ENCODE data around the gene GPNMB. TPM values are rescaled to one million over a fixed set of nuclear protein-coding genes. Genes with fewer than 3 reads are reported as not detected.
A peak's percentile ranks its signal among the peaks of the same experiment; 100 is the strongest.

GPNMB gene
- total RNA-seq, 1 donor from 2014 or later, result 13.4 TPM

DNA sequence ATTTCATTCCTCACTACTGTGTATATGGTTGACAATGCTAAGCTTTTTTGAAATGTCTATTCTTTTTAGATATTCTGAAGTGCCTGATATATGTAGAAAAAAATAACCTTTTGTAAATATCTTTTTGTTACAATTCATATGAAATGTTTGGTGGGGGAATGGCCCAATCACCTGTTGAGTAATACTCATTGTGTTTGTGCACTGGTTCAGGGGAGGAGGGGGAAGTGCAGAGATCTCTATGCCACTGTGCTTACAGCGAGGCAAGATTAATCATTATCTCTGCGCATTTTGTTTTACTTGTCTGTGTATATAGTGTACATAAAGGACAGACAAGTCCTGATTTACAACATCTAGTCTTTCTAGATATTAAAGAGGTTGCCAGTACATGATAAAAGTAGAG lies 39.6 kb upstream of the GPNMB start:
- TF ChIP-seq, protein P1, sequence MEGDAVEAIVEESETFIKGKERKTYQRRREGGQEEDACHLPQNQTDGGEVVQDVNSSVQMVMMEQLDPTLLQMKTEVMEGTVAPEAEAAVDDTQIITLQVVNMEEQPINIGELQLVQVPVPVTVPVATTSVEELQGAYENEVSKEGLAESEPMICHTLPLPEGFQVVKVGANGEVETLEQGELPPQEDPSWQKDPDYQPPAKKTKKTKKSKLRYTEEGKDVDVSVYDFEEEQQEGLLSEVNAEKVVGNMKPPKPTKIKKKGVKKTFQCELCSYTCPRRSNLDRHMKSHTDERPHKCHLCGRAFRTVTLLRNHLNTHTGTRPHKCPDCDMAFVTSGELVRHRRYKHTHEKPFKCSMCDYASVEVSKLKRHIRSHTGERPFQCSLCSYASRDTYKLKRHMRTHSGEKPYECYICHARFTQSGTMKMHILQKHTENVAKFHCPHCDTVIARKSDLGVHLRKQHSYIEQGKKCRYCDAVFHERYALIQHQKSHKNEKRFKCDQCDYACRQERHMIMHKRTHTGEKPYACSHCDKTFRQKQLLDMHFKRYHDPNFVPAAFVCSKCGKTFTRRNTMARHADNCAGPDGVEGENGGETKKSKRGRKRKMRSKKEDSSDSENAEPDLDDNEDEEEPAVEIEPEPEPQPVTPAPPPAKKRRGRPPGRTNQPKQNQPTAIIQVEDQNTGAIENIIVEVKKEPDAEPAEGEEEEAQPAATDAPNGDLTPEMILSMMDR (IDR thresholded peaks at IDR 0.05; ENCODE audit: insufficient read depth, low read length, severe bottlenecking), result no peak
- DNase-seq (ENCODE audit: low read depth), result no peak
- no peak for FAIRE-seq
- no peaks in the 10 kb centered on the region for H3K36me3 ChIP-seq (ENCODE audit: control insufficient read depth, insufficient read depth, low read length)
- no peak overlapping the region for H3K4me3 ChIP-seq (ENCODE audit: low read depth, low read length)
- H3K27me3 ChIP-seq (ENCODE audit: control insufficient read depth, insufficient read depth, low read length), result no peaks in the 10 kb centered on the region

DNA sequence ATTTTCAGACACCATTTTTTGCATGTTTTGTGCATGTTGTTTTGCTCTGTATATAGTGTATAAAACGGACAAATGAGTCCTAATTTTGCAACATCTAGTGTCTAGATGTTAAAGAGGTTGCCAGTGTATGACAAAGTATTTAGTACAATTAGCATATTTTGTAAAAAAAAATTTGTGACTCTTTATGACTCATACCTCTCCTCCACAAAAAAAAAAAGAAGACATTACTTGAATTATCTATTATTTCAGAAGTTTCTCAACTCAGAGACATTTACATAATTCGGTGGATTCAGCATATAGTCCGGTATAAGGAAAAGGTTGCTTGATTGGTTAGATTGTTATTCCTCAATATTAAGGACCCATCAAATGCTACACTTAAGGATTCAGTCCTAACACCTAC lies 38.7 kb upstream of the GPNMB start:
- TF ChIP-seq, protein P1 (IDR thresholded peaks at IDR 0.05; ENCODE audit: insufficient read depth, low read length, severe bottlenecking), result no peak
- Histone ChIP-seq H3K36me3 (ENCODE audit: control insufficient read depth, insufficient read depth, low read length) (no peaks in the 10 kb centered on the region), H3K4me3 (ENCODE audit: low read depth, low read length) (no peak overlapping the region), H3K27me3 (ENCODE audit: control insufficient read depth, insufficient read depth, low read length) (no peaks in the 10 kb centered on the region)
- FAIRE-seq, result no peak
- peak; percentile 20 for DNase-seq (ENCODE audit: low read depth)

- FAIRE-seq (no peak), DNase-seq (ENCODE audit: low read depth) (no peak)
- Histone ChIP-seq H3K27me3 (ENCODE audit: control insufficient read depth, insufficient read depth, low read length) (no peaks in the 10 kb centered on the region), H3K4me3 (ENCODE audit: low read depth, low read length) (no peak overlapping the region), H3K36me3 (ENCODE audit: control insufficient read depth, insufficient read depth, low read length) (no peaks in the 10 kb centered on the region)
- TF ChIP-seq, protein P1 (IDR thresholded peaks at IDR 0.05; ENCODE audit: insufficient read depth, low read length, severe bottlenecking), result no peak
Measured at GRCh38 chr7:23208316-23208715, 38.3 kb upstream of the GPNMB start.

DNA sequence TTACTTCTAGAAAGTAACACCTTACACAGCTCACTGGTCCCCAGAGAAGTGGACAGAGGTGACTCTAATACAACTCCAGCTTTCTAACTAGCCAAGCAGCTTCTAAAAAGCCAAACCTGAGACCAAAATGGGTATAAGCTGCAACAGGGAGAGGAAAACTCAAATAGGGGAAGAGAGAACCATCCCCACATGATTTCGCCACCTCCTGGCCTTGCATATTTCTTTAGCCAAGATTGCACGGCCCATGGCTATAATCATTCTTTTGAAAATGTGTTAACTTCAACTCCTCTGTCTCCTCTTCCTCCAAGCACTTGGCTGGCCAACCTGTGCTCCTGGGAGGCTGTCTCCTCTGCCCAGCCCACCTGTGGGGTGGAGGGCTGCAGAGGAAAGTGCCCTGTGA lies 36.1 kb upstream of the GPNMB start:
- TF ChIP-seq, protein P1 (IDR thresholded peaks at IDR 0.05; ENCODE audit: insufficient read depth, low read length, severe bottlenecking), result no peak
- no peak for FAIRE-seq
- Histone ChIP-seq H3K4me3 (ENCODE audit: low read depth, low read length) (no peak overlapping the region), H3K27me3 (ENCODE audit: control insufficient read depth, insufficient read depth, low read length) (no peaks in the 10 kb centered on the region), H3K36me3 (ENCODE audit: control insufficient read depth, insufficient read depth, low read length) (no peaks in the 10 kb centered on the region)
- DNase-seq (ENCODE audit: low read depth), result no peak

- no peak for FAIRE-seq
- Histone ChIP-seq H3K36me3 (ENCODE audit: control insufficient read depth, insufficient read depth, low read length) (no peaks in the 10 kb centered on the region), H3K4me3 (ENCODE audit: low read depth, low read length) (no peak overlapping the region), H3K27me3 (ENCODE audit: control insufficient read depth, insufficient read depth, low read length) (no peaks in the 10 kb centered on the region)
- no peak for DNase-seq (ENCODE audit: low read depth)
- TF ChIP-seq, protein P1 (IDR thresholded peaks at IDR 0.05; ENCODE audit: insufficient read depth, low read length, severe bottlenecking), result no peak
Measured at GRCh38 chr7:23211589-23211988, 35.0 kb upstream of the GPNMB start.

DNA sequence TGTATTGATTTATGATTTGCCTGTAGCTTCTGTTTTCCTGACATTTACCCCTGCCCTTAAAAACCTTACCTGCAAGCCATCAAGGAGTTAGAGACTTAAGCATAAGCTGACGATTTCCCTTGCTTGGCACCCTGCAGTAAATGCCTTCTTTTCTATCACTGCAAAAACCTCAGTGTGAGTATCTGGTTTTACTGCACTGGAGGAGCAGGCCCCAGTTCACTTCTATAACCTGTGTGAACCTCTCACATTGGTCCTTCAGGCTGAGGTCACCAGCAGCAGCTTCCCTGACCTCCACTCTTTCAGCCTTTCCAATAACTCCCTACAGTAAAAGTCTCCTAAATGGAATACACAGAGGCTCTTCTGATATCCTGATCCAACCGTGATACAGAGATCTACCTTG lies 34.2 kb upstream of the GPNMB start:
- H3K36me3 ChIP-seq (ENCODE audit: control insufficient read depth, insufficient read depth, low read length), result no peaks in the 10 kb centered on the region
- no peak for FAIRE-seq
- no peak overlapping the region for H3K4me3 ChIP-seq (ENCODE audit: low read depth, low read length)
- no peak for DNase-seq (ENCODE audit: low read depth)
- TF ChIP-seq, protein P1 (IDR thresholded peaks at IDR 0.05; ENCODE audit: insufficient read depth, low read length, severe bottlenecking), result no peak
- H3K27me3 ChIP-seq (ENCODE audit: control insufficient read depth, insufficient read depth, low read length), result no peaks in the 10 kb centered on the region
